Uterus (tissue), 4 donors: ENCODE results near the gene RAD9A. TPM values are rescaled to one million over a fixed set of nuclear protein-coding genes. Genes with fewer than 3 reads are reported as not detected.

Experiments
- DNase-seq, 2 donors: peaks; one replicate each; pipeline ENCODE4 v3.0.0-alpha.2; 2019 to 2020
- H3K27ac ChIP-seq, 2 donors: fragments of 200-600 bp; sonication (generic); 1 replicate in 1 of 2; 2 replicates in 1 of 2; pipeline ENCODE4 v1.5.1; 2016 to 2018
- H3K27me3 ChIP-seq, 2 donors: fragments of 200-600 bp; sonication (generic); one replicate each; pipeline ENCODE4 v1.5.1; 2018 to 2019; ENCODE audit warnings: control low read depth in 1 of 2
- H3K36me3 ChIP-seq, 2 donors: fragments of 200-600 bp; sonication (generic); one replicate each; pipeline ENCODE4 v1.5.1; 2019; ENCODE audit warnings: control low read depth in 1 of 2
- H3K4me1 ChIP-seq, 2 donors: fragments of 200-600 bp; sonication (generic); one replicate each; pipeline ENCODE4 v1.5.1; 2018 to 2019; ENCODE audit warnings: control low read depth in 1 of 2
- H3K4me3 ChIP-seq, 2 donors: fragments of 200-600 bp; sonication (generic); 1 replicate in 1 of 2; 2 replicates in 1 of 2; pipeline ENCODE4 v1.5.1; 2018 to 2019; ENCODE audit warnings: mild to moderate bottlenecking in 1 of 2
- H3K9me3 ChIP-seq, 2 donors: fragments of 200-600 bp; sonication (generic); one replicate each; pipeline ENCODE4 v1.5.1; 2019; ENCODE audit warnings: control low read depth in 1 of 2
- POLR2A ChIP-seq, 2 donors: fragments of 450-650 bp; IDR thresholded peaks; one replicate each; pipeline ENCODE4 v1.6.1; 2016; ENCODE audit warnings: antibody characterized with exemption in 2 of 2, mild to moderate bottlenecking in 1 of 2, moderate library complexity in 1 of 2
- intact Hi-C: fragments of 100-400 bp; cut with DNase I; formaldehyde crosslinking; loops from one replicate; pipeline ENCODE4 v1.15.1; 2023; ENCODE audit warnings: low total_unique reads
- total RNA-seq, 4 donors: library from RNA; depleted of rRNA in 3 of 4; stranded (reverse); fragments of >200 nt in 3 of 4; gene quantifications; one replicate each; pipeline versions ENCODE4 v1.1.0 to v1.2.4, GENCODE V29; 2014 to 2023
- TF ChIP-seq, protein P1 (sequence below), 4 experiments: fragments of 200-600 bp in 2 of 4; fragments of 450-650 bp in 2 of 4; sonication (generic) in 2 of 4; IDR thresholded peaks; one replicate each; pipeline ENCODE4 v1.5.1; 2016 to 2019; ENCODE audit warnings: antibody characterized with exemption in 4 of 4, mild to moderate bottlenecking in 2 of 4, moderate library complexity in 1 of 4
- donor health status: DM: yes; HTN: yes; CAD: no.

Gene RAD9A
- total RNA-seq, 4 donors from 2014 or later: 2.6 to 37.3 (median 11.6) TPM

DNA sequence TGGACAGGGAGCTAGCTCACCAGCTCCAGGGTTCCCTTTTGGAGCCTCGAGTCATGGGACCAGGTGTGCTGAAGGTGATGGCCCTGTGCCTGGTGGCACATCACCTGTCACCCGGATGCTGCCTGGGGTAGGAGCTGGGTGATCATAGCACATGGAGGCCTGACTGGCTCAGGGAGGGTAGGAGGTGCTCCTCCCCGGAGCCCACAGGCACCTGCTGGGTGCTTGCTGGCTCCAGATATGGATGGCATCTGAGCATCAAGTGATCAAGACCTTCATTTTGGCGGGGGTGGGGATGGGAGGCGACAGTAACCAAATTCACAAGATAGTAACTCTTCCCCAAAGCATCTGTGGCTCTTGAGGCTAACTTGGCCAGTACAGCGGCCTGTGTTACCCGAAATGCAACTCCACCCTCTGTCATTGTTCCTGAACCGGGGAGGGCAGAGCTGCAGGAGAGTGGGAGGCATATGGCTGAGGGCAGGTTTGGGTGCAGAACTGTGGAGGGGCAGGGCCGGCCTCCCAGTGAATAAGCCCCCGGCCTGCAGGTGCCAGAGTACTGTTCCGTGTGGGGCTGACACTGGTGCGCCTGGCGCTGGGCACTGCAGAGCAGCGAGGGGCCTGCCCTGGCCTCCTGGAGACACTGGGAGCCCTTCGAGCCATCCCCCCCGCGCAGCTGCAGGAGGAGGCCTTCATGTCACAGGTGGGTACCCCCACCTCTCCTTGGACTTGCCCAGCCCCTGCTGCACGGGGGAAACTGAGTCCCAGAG, 16.8 kb downstream of the RAD9A start:
- Histone ChIP-seq H3K4me3 (no peak overlapping the region), H3K36me3 (no peaks in the 10 kb centered on the region), H3K27me3 (peaks cover 0 to 20% of the 10 kb centered on the region in 2 donors), H3K4me1 (no peaks in the 10 kb centered on the region), H3K27ac (no peak overlapping the region), H3K9me3 (no peaks in the 10 kb centered on the region)
- DNase-seq: no peak
- no peak for TF ChIP-seq POLR2A (IDR thresholded peaks at IDR 0.05)
- TF ChIP-seq, protein P1, sequence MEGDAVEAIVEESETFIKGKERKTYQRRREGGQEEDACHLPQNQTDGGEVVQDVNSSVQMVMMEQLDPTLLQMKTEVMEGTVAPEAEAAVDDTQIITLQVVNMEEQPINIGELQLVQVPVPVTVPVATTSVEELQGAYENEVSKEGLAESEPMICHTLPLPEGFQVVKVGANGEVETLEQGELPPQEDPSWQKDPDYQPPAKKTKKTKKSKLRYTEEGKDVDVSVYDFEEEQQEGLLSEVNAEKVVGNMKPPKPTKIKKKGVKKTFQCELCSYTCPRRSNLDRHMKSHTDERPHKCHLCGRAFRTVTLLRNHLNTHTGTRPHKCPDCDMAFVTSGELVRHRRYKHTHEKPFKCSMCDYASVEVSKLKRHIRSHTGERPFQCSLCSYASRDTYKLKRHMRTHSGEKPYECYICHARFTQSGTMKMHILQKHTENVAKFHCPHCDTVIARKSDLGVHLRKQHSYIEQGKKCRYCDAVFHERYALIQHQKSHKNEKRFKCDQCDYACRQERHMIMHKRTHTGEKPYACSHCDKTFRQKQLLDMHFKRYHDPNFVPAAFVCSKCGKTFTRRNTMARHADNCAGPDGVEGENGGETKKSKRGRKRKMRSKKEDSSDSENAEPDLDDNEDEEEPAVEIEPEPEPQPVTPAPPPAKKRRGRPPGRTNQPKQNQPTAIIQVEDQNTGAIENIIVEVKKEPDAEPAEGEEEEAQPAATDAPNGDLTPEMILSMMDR (IDR thresholded peaks at IDR 0.05): no peak
- intact Hi-C loops: no loop called here

DNA sequence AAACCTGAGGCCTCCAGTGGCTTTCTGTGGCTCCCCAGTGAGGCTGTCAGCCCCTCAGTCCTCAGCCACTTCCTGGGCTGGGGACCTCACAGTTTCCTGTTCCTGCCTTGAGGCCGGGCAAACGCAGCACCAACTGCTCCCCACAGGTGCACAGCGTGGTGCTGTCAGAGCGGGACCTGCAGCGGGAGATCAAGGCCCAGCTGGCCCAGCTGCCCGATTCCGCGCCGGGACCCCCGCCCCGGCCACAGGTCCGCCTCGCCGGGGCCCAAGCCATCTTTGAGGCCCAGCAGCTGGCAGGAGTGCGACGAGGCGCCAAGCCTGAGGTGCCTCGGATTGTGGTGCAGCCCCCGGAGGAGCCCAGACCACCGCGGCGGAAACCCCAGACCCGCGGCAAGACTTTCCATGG, 17.5 kb downstream of the RAD9A start:
- no peak for DNase-seq
- Histone ChIP-seq H3K9me3 (no peaks in the 10 kb centered on the region), H3K36me3 (no peaks in the 10 kb centered on the region), H3K27ac (no peak overlapping the region), H3K4me3 (no peak overlapping the region), H3K27me3 (peaks cover 0 to 20% of the 10 kb centered on the region in 2 donors), H3K4me1 (no peaks in the 10 kb centered on the region)
- TF ChIP-seq POLR2A (IDR thresholded peaks at IDR 0.05): no peak
- TF ChIP-seq, protein P1 (IDR thresholded peaks at IDR 0.05): no peak
- intact Hi-C loops: no loop called here

DNA sequence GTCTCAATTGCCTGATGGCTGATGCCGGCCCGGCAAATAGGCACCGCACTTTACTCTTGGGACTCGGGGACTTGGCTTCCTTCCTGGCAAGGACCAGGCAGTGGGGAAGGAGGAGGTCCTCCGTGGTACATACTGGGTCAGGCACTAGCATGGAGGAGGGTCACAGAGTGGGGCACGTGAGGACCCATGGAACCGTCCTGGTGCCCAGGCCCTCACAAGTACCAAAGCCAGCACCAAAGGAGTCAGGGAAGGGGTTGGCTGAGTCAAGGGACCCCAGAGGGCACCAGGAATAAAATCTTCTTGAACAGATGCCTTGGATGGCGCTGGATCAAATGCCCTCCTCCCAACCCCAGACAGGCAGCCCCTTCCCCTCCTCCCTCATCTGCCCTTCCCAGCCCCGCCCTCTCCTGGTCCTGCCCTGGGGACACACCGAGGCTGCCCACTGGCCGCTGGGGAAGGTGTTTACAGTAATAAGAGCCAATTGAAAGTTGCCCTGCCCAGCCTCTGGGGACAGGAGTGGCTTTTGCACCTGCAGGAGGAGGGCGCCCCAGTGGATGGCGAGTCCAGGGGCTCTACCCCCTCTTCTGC, 18.1 kb downstream of the RAD9A start:
- TF ChIP-seq, protein P1 (IDR thresholded peaks at IDR 0.05): no peak
- TF ChIP-seq POLR2A (IDR thresholded peaks at IDR 0.05): no peak
- Histone ChIP-seq H3K36me3 (no peaks in the 10 kb centered on the region), H3K4me3 (no peak overlapping the region), H3K27me3 (peaks cover 0 to 20% of the 10 kb centered on the region in 2 donors), H3K9me3 (no peaks in the 10 kb centered on the region), H3K27ac (no peak overlapping the region), H3K4me1 (no peaks in the 10 kb centered on the region)
- intact Hi-C loops: no loop called here
- no peak for DNase-seq

DNA sequence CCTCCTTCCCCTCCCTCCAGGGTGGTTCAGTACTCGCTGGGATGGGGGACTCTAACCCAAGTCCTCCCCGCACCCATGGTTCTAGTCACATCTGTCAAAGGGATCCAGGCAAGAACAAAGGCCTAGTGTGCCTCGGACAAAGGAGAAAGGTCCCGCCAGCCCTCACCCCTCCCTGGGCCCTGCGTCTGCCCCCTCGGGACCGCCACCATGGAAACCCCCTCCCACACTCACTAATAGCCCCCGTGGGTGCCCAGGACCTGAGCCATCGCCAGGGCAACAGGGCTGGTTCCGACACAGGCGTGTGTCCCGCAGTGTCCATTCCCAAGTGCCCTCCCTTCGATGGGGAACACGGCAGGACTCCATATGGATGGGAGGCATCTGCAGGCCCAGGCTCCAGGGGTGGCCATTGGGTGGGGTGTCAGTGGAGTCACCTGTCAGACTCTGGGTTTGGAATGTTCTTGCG, 18.6 kb downstream of the RAD9A start:
- H3K27ac ChIP-seq: no peak overlapping the region

More for the DNA sequence above, 18.6 kb downstream of the RAD9A start:
- no peak for DNase-seq
- intact Hi-C loops: no loop called here
- Histone ChIP-seq H3K9me3 (no peaks in the 10 kb centered on the region), H3K27me3 (peaks cover 0 to 20% of the 10 kb centered on the region in 2 donors), H3K4me3 (no peak overlapping the region), H3K4me1 (no peaks in the 10 kb centered on the region), H3K36me3 (no peaks in the 10 kb centered on the region)
- TF ChIP-seq, protein P1 (IDR thresholded peaks at IDR 0.05): no peak
- TF ChIP-seq POLR2A (IDR thresholded peaks at IDR 0.05): no peak
